GM18867 (cell line): ENCODE measurements around the gene NME5.
"Not testable (repeated sequence)": the region's sequence is repeated elsewhere in the genome, so short reads cannot be mapped to it uniquely, and the experiment has no call there.

ENCODE experiments used
- ATAC-seq: cut with Tn5 transposase; IDR thresholded peaks from one replicate; pipeline ENCODE4 v1.9.1; 2021; ENCODE audit warnings: mild to moderate bottlenecking, moderate library complexity; ENCODE audit not compliant: unreplicated experiment

The NME5 gene

GRCh38 chr5:138083702-138084101 lies 55.5 kb downstream of the NME5 start, which contains the start of gene WNT8A:
WNT8A (plus strand) TSS chr5:138084033; CDS start chr5:138084128, 95 bp downstream.
- ATAC-seq, result no peak

- no peak for ATAC-seq
These were observed 57.2 kb downstream of the NME5 start for GRCh38 chr5:138082033-138082432.

GRCh38 chr5:138078006-138078643 lies 61.1 kb downstream of the NME5 start:
- ATAC-seq, result no peak

- ATAC-seq, result no peak
These were observed 62.0 kb downstream of the NME5 start for GRCh38 chr5:138077064-138077696.

GRCh38 chr5:138070026-138070425 lies 69.2 kb downstream of the NME5 start:
- ATAC-seq, result not testable (repeated sequence)

- ATAC-seq, result no peak
These were observed 70.3 kb downstream of the NME5 start for GRCh38 chr5:138068742-138069600.

- no peak for ATAC-seq
These were observed 71.3 kb downstream of the NME5 start for GRCh38 chr5:138067945-138068344.
